ENCODE results near the gene NBPF4. TPM values are rescaled to one million over a fixed set of nuclear protein-coding genes. Genes with fewer than 3 reads are reported as not detected.

Gene NBPF4
- total RNA-seq, 1 donor from 2014 or later: not detected

Other genes starting within 250 kb of the NBPF4 start
- 46.9 and 53.2 TPM in 2 replicates for gene SLC25A24, start 43.7 kb downstream of the NBPF4 start, total RNA-seq
- not detected in 2 replicates for gene NBPF6, start 206.3 kb upstream of the NBPF4 start, total RNA-seq

All from progenitor cell of endocrine pancreas (in vitro differentiated cells).